ENCODE results near the gene NUP210.

NUP210 gene

GRCh38 chr3:13269711-13270378 lies 150.3 kb downstream of the NUP210 start:
- FAIRE-seq: no peak

GRCh38 chr3:13268961-13269441 lies 151.1 kb downstream of the NUP210 start:
- no peak for FAIRE-seq

- FAIRE-seq: no peak
Observed at GRCh38 chr3:13268120-13268519, 152.0 kb downstream of the NUP210 start.

GRCh38 chr3:13266651-13267362 lies 153.3 kb downstream of the NUP210 start:
- no peak for FAIRE-seq

Measured in A204.1 (cell line).